Left ventricle myocardium inferior (tissue), 1 donor: Measurements from ENCODE around the gene PCDHA1. TPM values are rescaled to one million over a fixed set of nuclear protein-coding genes. Genes with fewer than 3 reads are reported as not detected.
"Not testable (repeated sequence)": the region's sequence is repeated elsewhere in the genome, so short reads cannot be mapped to it uniquely, and the experiment has no call there.

Experiments used
- DNase-seq: peaks from one replicate; pipeline ENCODE4 v3.0.0-alpha.2; 2020
- H3K27ac ChIP-seq: fragments of 200-600 bp; replicated peaks from 2 replicates; pipeline ENCODE4 v1.8.0; 2021
- H3K27me3 ChIP-seq: fragments of 200-600 bp; 2 replicates; pipeline ENCODE4 v1.8.0; 2021; ENCODE audit warnings: low read depth
- H3K36me3 ChIP-seq: fragments of 200-600 bp; 2 replicates; pipeline ENCODE4 v1.8.0; 2021
- H3K4me1 ChIP-seq: fragments of 200-600 bp; 2 replicates; pipeline ENCODE4 v1.8.0; 2021
- H3K4me3 ChIP-seq: fragments of 200-600 bp; 2 replicates; pipeline ENCODE4 v1.8.0; 2021; ENCODE audit warnings: mild to moderate bottlenecking, moderate library complexity
- H3K9me3 ChIP-seq: fragments of 200-600 bp; replicated peaks from 2 replicates; pipeline ENCODE4 v1.8.0; 2021
- intact Hi-C: fragments of 100-400 bp; cut with micrococcal nuclease; formaldehyde crosslinking; loops from one replicate; pipeline ENCODE4 v1.11.0; 2022
- total RNA-seq: library from RNA; stranded (reverse); fragmentation: NEBNext Ultra II Directional; extraction: Animal tissue kit (Norgen Biotek cat#: 25700); gene quantifications from one replicate; pipeline ENCODE4 v1.2.1, GENCODE V29; 2021
- TF ChIP-seq, protein P1 (sequence below): fragments of 200-600 bp; IDR thresholded peaks from 2 replicates; pipeline ENCODE4 v1.8.0; 2021; ENCODE audit warnings: antibody characterized with exemption, mild to moderate bottlenecking, borderline replicate concordance
- donor health status: DM: no; HTN: yes; CAD: no; lungs with severe emphysema.

PCDHA1 gene
- total RNA-seq, 1 donor from 2014 or later, result not detected

DNA sequence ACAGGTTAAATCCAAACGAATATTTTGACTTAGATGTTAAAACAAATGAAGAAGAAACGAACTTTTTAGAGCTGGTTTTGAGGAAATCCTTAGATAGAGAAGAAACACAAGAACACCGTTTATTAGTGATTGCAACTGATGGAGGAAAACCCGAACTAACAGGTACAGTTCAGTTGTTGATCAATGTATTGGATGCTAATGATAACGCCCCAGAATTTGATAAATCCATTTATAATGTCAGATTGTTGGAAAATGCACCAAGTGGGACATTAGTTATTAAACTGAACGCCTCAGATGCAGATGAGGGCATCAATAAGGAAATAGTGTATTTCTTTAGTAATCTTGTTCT, 36.3 kb downstream of the PCDHA1 start:
- Histone ChIP-seq H3K4me3 (no peak overlapping the region), H3K27me3 (peaks cover 62% of the 10 kb centered on the region)

DNA sequence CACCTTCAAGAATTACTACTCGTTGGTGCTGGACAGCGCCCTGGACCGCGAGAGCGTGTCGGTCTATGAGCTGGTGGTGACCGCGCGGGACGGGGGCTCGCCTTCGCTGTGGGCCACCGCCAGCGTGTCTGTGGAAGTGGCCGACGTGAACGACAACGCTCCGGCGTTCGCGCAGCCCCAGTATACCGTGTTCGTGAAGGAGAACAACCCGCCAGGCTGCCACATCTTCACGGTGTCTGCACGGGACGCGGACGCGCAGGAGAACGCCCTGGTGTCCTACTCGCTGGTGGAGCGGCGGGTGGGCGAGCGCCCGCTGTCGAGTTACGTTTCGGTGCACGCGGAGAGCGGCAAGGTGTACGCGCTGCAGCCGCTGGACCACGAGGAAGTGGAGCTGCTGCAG, 37.0 kb downstream of the PCDHA1 start:
- H3K27ac ChIP-seq, intact Hi-C loops, DNase-seq, H3K4me3 ChIP-seq, H3K36me3 ChIP-seq, H3K4me1 ChIP-seq: not testable (repeated sequence)
- H3K27me3 ChIP-seq, result peaks cover 69% of the 10 kb centered on the region
- H3K9me3 ChIP-seq, result peaks cover 47% of the 10 kb centered on the region

More for the DNA sequence above, 36.3 kb downstream of the PCDHA1 start:
- Histone ChIP-seq H3K27ac (no peak overlapping the region), H3K4me1 (no peaks in the 10 kb centered on the region), H3K9me3 (peaks cover 41% of the 10 kb centered on the region), H3K36me3 (no peaks in the 10 kb centered on the region)
- intact Hi-C loops, result no loop called here
- no peak for DNase-seq
- TF ChIP-seq, protein P1, sequence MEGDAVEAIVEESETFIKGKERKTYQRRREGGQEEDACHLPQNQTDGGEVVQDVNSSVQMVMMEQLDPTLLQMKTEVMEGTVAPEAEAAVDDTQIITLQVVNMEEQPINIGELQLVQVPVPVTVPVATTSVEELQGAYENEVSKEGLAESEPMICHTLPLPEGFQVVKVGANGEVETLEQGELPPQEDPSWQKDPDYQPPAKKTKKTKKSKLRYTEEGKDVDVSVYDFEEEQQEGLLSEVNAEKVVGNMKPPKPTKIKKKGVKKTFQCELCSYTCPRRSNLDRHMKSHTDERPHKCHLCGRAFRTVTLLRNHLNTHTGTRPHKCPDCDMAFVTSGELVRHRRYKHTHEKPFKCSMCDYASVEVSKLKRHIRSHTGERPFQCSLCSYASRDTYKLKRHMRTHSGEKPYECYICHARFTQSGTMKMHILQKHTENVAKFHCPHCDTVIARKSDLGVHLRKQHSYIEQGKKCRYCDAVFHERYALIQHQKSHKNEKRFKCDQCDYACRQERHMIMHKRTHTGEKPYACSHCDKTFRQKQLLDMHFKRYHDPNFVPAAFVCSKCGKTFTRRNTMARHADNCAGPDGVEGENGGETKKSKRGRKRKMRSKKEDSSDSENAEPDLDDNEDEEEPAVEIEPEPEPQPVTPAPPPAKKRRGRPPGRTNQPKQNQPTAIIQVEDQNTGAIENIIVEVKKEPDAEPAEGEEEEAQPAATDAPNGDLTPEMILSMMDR, result no peak

DNA sequence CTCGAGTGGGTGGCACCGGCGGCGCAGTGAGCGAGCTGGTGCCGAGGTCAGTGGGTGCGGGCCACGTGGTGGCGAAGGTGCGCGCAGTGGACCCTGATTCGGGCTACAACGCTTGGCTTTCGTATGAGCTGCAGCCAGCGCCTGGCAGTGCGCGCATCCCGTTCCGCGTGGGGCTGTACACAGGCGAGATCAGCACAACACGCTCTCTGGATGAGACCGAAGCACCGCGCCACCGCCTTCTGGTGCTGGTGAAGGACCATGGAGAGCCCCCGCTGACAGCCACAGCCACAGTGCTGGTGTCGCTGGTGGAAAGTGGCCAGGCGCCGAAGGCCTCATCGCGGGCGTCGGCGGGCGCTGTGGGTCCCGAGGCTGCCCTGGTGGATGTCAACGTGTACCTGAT, 37.5 kb downstream of the PCDHA1 start:
- Histone ChIP-seq H3K27ac (no peak overlapping the region), H3K4me3 (no peak overlapping the region), H3K4me1 (no peaks in the 10 kb centered on the region), H3K36me3 (no peaks in the 10 kb centered on the region), H3K27me3 (peaks cover 74% of the 10 kb centered on the region), H3K9me3 (peaks cover 51% of the 10 kb centered on the region)
- DNase-seq, result no peak
- intact Hi-C loops, result no loop called here
- TF ChIP-seq, protein P1, result no peak

DNA sequence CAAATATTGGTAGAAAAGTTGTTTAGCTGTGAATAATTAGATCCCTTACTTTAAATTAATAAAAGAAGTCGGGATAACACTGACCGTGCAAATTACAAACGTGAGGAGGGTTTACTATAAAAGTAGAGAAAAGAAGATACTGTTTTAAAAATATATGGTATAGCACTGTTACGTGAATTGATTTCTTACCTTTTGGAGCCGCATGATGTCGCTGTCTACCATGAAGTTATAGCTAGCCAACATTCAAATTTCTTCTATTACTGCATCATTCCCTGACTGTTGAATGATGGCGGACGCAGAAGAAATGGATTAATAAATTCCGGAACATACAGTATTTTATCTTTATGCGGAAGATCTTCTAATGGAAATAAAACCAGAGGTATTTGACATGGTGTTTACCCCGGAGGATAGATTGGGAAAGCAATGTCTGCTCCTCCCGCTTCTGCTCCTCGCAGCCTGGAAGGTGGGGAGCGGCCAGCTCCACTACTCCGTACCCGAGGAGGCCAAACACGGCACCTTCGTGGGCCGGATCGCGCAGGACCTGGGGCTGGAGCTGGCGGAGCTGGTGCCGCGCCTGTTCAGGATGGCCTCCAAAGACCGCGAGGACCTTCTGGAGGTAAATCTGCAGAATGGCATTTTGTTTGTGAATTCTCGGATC, 41.9 kb downstream of the PCDHA1 start, which contains the start of gene PCDHA6:
Gene PCDHA6, plus strand, starts transcription at position 257 of the 658 bp plus-strand sequence. Its CDS starts 132 bp downstream, at position 389.
- peaks cover 64% of the 10 kb centered on the region for H3K9me3 ChIP-seq
- H3K27ac ChIP-seq, result no peak within 1 kb of the TSS
- no peak within 1 kb of the TSS for H3K4me3 ChIP-seq
- no peaks in the 10 kb centered on the region for H3K36me3 ChIP-seq
- TF ChIP-seq, protein P1, result no peak
- intact Hi-C loops, result no loop called here
- no peak for DNase-seq
- H3K4me1 ChIP-seq, result no peaks in the 10 kb centered on the region
- peaks cover 93% of the 10 kb centered on the region for H3K27me3 ChIP-seq

DNA sequence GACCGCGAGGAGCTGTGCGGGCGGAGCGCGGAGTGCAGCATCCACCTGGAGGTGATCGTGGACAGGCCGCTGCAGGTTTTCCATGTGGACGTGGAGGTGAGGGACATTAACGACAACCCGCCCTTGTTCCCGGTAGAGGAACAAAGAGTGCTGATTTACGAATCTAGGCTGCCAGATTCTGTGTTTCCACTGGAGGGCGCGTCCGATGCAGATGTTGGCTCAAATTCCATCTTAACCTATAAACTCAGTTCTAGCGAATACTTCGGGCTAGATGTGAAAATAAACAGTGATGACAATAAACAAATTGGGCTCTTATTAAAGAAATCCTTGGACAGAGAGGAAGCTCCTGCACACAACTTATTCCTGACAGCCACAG, 42.4 kb downstream of the PCDHA1 start:
- DNase-seq, result no peak
- H3K36me3 ChIP-seq, result no peaks in the 10 kb centered on the region
- TF ChIP-seq, protein P1, result no peak
- no peak overlapping the region for H3K4me3 ChIP-seq
- no peaks in the 10 kb centered on the region for H3K4me1 ChIP-seq
- H3K9me3 ChIP-seq, result peaks cover 59% of the 10 kb centered on the region
- no peak overlapping the region for H3K27ac ChIP-seq
- peaks cover 93% of the 10 kb centered on the region for H3K27me3 ChIP-seq
- intact Hi-C loops, result no loop called here

DNA sequence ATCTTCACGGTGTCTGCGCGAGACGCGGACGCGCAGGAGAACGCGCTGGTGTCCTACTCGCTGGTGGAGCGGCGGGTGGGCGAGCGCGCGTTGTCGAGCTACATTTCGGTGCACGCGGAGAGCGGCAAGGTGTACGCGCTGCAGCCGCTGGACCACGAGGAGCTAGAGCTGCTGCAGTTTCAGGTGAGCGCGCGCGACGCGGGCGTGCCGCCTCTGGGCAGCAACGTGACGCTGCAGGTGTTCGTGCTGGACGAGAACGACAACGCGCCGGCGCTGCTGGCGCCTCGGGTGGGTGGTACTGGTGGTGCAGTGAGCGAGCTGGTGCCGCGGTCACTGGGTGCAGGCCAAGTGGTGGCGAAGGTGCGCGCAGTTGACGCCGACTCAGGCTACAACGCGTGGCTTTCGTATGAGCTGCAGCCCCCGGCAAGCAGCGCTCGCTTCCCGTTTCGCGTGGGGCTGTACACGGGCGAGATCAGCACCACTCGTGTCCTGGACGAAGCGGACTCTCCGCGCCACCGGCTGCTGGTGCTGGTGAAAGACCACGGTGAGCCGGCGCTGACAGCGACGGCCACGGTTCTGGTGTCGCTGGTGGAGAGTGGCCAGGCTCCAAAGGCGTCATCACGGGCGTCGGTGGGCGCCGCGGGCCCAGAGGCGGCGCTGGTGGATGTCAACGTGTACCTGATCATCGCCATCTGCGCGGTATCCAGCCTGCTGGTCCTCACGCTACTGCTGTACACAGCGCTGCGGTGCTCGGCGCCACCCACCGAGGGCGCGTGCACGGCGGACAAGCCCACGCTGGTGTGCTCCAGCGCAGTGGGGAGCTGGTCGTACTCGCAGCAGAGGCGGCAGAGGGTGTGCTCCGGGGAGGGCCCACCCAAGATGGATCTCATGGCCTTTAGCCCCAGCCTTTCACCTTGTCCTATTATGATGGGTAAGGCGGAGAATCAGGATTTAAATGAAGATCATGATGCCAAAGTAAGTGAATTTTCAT, 43.9 kb downstream of the PCDHA1 start:
- H3K4me1 ChIP-seq, H3K4me3 ChIP-seq, H3K27ac ChIP-seq, H3K36me3 ChIP-seq, DNase-seq, intact Hi-C loops: not testable (repeated sequence)
- Histone ChIP-seq H3K27me3 (peaks cover 92% of the 10 kb centered on the region), H3K9me3 (peaks cover 59% of the 10 kb centered on the region)
